DMS79 (cell line): ENCODE data around the gene SCART1.
"Not testable (repeated sequence)": the region's sequence is repeated elsewhere in the genome, so short reads cannot be mapped to it uniquely, and the experiment has no call there.

Experiments used
- DNase-seq: peaks from one replicate; lab custom pipeline; 2025; lab: John Stamatoyannopoulos, UW

Gene SCART1

DNA sequence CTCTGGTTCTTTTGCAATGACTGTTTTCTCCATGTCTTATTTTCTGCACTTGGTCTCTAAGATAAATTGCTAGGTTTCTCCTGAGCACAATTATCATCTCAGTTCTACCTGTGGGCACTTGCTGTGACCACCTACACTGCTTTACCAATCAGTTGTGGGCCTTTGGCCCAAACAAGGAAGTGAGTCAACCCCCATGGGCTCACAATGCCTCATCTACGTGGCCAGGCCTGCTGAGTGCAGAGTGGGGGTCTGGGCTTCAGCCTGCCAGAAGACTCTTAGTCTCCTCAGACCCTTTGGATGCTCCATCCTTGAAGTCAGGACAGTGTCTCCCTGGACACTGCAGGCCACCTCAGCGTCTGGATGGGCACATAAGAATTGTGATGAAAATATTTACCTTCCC, 20.3 kb downstream of the SCART1 start:
- no peak for DNase-seq

DNA sequence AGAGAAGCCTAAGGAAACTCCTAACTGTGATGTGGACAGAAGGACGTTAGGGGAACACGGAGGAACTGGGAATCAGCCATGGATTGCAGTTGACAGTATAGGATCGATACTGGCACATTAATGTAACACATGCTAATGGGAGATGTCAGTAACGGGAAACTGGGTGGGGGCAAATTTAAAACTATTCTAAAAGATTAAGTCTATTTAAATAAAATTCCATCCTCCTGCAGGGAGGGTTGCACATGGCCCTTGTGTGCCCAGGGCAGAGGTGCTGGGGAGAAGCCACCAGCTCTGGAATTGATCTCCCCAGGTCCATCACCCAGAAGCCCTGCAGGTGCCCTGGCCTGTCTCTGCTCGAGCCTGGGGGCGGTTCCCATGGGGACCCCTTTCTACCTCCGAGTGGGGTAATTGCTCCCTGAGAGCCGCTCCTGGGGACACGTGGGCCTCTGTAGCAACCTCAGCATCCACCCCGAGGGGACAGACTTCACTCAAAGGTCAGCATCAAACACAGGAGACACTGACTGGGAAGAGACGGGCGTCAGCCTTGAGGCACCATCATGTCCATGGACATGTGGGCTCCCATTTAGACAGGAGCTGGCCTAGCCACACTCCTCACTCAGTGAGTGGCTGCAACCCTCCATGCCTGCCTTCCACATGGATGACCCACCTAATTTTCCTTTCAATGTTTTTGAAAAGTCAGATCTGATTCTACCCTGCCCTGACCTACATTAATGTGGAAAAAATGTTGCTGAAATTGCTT, 21.1 kb downstream of the SCART1 start:
- DNase-seq: no peak

DNA sequence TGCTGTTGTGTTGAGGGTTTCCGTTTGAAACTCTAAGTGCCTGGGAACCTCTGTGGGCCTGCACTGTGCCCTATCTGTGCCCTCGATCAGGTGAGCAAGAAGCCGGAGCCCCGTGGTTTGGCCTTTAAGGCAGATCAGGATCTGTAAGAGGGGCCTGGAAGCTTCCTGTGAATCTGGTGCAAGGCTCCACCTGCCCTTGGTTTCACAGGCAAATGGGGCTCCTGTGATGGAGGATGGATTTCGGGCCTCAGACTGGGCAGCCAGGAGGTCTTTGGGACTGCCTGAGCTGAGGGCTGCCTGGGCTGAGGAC, 21.6 kb downstream of the SCART1 start:
- DNase-seq: no peak

DNA sequence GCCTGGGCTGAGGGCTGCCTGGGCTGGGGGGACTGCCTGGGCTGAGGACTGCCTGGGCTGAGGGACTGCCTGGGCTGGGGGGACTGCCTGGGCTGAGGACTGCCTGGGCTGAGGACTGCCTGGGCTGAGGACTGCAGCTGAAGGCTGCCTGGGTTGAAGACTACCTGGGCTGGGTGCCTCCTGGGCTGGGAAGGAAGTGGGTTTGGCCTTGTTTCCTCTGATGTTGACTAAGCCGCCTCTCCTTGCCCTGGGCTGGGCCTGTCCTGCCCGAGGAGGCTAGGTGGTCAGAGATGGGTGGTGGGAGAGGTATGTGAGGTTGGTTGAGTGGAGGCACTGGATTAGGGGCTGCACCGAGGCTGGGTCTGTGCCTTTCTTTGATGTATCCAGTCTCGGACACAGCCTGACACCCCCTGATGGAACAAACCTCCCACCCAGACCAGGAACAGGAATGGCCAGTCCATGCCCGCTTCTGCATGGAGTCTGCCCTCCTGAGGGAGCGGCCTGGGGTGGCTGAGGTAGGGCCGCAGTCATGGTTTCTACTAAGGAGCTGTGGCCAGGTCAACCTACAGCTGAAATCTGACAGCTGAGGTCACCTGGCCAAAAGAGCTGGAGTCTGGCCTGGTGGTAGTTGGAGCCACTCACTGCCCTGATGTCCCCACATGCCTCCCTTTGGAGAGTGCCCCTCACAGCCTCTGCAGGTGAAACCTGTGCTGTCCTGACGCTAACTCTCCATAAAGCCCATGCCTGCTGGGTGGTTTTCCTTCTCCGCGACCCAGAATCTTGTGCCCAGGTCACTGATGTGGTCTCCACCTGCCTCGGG, 22.3 kb downstream of the SCART1 start:
- no peak for DNase-seq

DNA sequence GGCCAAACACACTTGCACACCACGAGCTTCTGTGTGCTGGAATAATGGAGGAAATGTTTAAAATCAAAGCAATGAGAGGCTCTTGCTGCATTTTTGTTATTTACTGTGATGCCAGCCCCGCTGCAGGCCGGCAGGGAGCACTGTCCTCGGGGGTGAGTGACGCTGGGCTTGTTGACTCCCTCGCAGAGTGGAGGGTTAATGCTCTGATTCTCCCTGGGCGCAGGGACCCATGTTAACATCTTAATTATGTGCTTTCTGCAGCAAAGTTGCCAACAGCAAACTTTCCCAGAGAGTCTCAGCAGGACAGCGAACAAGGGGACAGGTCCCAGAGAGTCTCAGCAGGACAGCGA, 22.9 kb downstream of the SCART1 start:
- no peak for DNase-seq

DNA sequence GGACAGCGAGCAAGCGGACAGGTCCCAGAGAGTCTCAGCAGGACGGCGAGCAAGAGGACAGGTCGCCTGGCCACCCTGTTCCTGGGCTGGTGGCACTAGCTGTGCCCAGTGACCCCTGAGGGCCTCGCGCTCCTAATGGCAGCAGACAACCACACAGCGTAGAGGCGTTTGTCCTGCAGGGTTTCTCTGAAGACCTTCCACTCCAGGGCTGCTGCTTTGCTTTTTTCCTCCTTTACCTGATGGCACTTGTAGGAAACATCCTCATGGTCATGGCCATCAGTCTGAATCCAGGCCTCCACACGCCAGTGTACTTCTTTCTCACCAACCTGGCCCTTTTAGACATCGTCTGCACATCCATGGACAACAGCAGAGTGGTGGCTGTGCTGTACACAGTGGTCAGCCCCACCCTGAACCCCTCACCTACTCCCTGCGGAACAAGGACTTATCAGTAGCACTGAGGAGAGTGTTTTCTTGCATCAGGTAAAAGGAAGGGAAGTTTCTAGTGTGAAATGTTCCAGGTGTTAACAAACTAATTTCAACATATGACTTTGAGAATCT, 27.4 kb downstream of the SCART1 start:
- DNase-seq: no peak

DNA sequence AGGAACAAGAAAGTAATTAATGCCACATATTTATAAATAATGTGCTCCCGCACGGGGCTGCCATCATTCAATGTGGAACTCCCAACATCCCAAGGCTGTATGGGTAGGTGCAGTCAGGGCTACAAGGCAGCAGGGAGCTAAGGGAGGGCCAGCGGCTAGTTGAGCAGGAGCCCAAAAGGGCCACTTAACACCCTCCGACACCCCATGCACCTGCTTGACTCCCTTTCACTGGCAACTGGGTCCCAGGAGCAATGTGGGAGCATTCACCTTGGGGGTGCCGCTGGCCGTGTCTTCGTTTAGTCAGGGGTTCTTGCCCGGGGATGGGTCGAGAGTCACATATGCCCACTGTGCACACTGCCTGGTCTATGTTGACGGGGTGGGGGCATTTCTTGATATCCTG, 27.9 kb downstream of the SCART1 start:
- no peak for DNase-seq

DNA sequence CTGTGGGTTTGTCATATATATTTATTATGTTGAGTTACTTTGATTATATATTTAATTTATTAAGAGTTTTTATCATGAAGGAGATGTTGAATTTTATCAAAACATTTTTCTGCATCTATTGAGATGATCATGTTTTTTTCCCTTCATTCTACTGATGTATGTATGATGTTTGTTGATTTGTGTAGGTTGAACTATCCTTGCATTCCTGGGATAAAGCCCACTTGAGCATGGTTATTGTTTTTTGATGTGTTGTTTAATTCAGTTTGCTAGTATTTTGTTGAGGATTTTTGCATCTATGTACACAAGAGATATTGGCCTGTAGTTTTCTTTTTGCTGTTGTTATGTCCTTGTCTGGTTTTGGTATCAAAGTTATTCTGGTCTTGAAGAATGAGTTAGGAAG, 31.1 kb downstream of the SCART1 start:
- no peak for DNase-seq

DNA sequence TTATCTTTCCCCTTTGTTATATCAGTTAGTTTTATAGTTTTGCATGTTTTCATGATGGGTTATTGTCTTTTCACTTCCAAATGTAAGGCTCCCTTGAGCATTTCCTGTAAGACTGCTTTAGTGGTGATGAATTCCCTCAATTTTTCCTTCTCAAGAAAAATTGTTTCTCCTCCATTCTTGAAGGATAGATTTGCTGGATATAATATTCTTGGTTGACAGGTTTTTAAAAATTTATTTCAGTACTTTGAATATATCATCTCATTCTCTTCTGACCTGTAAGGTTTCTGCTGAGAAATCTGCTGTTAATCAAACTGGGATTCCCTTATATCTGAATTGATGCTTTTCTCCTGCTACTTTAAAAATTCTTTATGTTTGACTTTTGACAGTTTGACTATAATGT, 33.3 kb downstream of the SCART1 start:
- DNase-seq: no peak

DNA sequence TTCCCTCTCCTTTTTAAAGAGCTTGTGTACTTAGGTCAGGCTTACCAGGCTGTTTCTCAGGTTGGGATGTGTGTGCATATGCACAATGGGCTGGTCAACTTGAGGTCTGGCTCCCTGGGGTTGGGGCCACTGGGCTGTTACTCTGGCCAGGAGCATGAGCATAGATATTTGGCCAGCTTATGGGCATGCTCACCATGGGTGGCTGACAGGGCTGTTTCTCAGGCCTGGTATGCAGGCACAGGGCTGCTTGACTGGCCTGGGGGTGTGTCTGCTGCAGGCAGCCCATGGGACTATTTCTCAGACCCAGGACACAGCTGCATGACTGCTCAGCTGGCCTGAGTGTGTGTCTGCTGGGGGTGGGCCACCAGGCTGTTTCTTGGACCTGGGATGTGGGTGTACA, 34.6 kb downstream of the SCART1 start:
- DNase-seq: no peak

DNA sequence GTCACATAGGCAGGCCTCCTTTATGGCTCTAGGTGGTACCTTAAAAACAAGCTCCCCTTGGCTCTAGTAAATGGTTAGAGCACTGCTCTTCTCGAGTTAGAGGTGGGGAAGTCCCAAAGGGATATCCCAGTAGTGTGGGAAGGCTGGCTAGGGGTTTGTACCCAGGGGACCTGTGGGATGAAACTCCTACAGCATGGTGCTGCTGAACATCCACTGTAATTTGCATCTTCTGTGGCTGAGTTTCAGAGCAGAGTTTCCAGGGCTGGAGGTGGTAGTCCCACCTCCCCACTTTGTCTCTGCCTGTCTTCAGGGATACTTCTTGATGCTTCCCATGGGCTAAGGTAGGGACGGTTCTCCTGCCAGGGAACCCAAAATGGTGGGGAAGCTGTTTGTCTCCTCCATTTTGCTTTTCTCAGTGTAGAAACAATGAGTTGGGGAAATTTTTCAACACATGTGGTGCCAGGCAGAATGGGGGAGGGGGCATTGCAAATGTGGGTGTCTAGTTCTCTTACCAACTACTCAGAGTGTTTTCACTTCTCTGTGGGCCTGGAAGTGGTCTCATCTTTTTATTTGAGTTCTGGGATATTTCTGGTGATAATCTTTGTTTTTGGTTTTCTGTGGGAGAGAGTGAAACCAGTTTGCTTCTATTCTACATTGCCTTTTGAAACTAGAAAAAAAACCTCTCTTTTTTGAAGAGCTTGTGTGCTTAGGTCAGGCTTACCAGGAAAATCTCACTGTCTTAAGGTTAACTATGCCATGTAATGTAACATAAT, 36.3 kb downstream of the SCART1 start:
- no peak for DNase-seq

DNA sequence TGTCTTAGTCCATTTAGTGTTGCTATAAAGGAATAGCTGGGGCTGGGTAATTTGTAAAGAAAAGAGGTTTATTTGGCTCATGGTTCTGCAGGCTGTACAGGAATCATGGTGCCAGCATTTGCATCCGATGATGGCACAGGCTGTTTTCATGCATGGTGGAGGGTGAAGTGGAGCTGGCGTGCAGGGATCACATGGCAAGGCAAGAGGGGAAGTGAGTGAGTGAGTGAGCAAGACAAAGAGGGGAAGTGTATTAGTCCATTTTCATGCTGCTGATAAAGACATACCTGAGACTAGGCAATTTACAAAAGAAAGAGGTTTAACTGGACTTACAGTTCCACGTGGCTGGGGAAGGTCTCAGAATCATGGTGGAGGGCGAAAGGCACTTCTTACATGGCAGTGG, 39.8 kb downstream of the SCART1 start:
- not testable (repeated sequence) for DNase-seq

DNA sequence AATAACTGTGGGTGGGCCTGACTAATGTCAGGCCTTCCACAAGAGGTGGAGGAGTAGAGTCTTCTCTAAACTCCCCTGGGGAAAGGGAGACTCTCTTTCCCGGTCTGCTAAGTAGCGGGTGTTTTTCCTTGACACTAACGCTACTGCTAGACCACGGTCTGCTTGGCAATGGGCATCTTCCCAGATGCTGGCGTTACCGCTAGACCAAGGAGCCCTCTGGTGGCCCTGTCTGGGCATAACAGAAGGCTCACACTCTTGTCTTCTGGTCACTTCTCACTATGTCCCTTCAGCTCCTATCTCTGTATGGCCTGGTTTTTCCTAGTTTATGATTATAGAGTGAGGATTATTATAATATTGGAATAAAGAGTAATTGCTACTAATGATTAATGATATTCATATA, 43.6 kb downstream of the SCART1 start:
- not testable (repeated sequence) for DNase-seq

DNA sequence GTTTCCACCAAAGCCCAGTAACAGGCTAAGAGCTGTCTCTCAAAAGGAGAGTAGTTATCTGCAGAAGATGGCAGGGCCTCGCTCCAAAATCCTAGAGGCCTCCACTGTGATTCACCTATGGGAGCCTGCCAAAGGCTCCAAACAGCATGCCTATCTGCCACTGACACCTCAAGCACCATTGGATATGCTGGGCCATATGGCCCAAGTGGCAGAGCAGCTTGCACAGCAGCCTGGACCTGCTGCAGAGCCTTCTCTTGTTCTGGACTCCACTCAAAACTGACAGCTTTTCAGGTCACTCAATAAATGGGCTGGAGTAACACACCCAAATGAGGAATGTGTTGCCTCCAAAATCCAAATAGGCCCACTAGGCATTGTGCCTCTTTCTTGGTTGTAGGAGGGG, 45.4 kb downstream of the SCART1 start:
- not testable (repeated sequence) for DNase-seq

DNA sequence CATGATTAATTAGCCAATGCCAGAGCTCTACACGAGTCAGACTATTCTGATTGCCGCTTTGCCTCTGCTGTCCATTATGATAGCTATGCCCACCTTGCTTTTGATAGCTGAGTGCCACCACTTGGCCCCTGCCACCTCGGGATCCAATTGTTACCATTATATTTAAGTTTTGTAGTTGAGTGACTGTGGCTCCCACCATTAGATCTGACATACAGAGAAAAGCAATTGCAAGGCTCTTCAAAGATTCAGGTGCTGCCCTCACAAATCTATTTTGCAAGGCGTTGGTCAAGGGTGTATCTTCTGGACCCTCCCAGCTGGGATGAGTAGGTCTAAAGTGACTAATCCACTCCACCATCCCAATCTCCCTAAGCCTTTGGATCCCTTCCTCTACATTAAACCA, 47.2 kb downstream of the SCART1 start:
- DNase-seq: not testable (repeated sequence)

DNA sequence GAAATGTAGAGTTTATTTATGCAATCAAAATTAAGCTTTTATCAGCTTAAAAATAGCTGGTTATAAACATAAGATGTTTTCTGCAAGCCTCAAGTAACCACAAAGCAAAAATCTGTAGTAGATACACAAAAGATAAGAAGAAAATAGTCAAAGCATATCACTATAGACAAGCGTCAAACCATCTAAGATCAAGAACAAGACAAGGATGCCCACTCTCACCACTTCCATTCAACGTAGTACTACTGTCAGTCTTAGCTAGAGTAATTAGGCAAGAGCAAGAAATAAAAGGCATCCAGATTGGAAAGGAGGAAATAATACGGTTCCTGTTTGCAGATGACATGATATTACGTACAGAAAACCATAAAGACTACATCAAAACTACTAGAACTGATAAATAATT, 56.0 kb downstream of the SCART1 start:
- DNase-seq: no peak

DNA sequence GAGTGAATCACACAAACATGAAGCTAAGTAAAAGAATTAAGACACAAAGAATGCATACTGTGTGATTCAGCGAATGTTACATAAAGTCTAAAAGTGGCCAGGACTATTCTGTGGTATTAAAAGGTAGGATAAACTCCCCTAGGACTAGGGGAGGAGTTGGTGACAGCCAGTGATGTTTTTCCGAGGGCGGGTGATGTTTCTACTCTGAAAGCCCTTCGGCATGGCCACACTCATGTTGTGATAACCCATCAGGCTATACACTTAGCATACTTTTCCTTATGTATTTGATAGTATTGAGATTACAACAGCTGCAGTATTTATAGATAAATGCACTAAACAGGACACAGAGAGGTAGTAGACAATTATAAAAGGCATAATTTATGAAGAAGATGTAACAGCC, 57.7 kb downstream of the SCART1 start:
- no peak for DNase-seq

DNA sequence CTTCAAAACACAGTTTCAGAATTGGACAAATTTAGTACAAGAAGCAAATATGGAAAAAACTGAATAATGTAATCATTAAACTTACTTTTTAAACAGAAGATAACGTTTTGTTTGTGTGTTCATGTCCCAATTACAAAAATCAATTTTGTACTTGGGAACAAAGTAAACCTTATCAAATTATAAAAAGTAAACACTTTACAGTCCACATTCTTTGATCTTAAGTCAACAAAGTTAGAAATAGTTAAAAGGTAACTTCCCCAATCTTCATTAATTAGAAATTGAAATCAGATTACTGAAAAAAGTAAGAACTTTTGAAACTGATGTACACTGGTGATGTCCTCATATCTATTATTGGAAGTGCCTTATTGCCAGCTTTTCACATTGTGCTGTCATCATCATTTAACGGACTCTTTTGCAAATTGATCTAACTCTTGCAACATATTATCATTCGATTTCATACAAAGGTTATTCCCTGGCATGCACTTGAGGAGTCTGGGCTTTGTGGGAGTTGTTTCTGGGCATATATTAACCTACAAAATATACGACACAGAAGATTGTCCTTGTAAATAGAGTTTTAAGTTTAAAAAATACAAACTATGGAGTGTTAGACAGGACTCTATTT, 58.3 kb downstream of the SCART1 start:
- DNase-seq: no peak

DNA sequence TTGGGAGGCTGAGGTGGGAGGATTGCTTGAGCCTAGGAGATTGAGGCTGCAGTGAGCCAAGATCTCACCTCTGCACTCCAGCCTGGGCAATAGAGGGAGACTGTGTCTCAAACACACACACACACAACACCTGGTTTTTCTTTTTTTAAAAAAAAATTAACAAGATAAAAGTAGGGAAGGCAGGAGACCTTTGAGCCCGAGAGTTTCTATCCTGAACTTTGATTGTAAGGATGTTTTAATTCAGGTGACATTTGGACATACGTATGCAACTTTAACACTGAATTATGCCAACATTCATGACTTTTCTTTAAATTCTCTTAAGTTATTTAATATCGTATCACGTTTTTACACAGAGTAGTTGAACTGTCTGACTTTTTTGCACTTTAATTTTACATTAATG, 61.7 kb downstream of the SCART1 start:
- DNase-seq: no peak

DNA sequence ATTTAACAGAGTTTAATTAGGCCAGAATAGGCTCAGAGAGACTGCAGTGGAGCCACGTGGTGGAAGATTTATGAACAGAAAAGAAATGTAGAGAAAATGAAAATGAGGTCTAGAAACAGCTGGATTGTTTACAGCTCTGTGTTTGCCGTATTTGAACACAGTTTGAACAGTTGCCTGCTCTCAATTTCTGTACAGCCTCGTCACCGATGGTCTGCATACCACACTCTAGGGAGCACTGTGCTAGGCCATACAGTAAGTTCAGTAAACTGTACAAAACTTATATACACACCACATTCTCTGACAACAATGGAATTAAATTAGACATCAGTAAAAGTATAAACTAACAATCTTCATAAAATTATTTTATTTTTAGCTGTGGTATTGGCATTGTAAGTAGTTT, 62.3 kb downstream of the SCART1 start:
- no peak for DNase-seq

DNA sequence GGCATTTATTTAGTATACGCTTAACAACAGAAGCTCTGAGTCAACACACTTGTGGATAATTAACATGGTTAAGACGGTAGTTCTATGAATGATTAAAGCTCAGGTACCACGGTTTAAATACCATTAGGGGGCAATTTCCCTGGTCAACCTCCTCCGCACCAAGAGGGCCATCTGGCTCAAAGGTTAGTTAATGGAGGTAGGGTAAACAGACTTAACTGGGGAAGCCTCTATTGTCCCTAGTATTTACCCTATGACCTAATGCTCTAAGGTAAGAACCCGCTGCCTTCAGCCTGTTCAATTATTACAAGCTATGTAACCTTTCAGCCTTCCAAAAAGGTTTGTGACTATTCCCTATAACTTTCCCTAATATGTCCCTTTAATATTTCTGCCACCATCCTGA, 64.8 kb downstream of the SCART1 start:
- not testable (repeated sequence) for DNase-seq
